Fibroblast of pulmonary artery (primary cell): ENCODE measurements around the gene RNF40.

ENCODE experiments used
- DNase-seq: peaks from one replicate; pipeline ENCODE4 v3.0.0-alpha.2; 2010; ENCODE audit warnings: low read depth
- H3K4me3 ChIP-seq: replicated peaks from 2 replicates; pipeline ENCODE4 v1.5.1; 2011; ENCODE audit warnings: low read depth, mild to moderate bottlenecking, control low read depth, low read length, moderate library complexity
- CTCF ChIP-seq: IDR thresholded peaks from 2 replicates; pipeline ENCODE4 v1.5.1; 2011; ENCODE audit warnings: mild to moderate bottlenecking, control low read depth, low read length, inconsistent platforms; ENCODE audit errors: missing control alignments

The RNF40 gene

GRCh38 chr16:30761928-30762902 lies at the start of gene RNF40, which contains the start of gene CFAP119:
Gene RNF40 (plus strand): TSS chr16:30762322. CDS start chr16:30762546, 224 bp downstream.
Gene CFAP119 (minus strand): TSS chr16:30762062. CDS start chr16:30761748, 314 bp downstream.
- DNase-seq, result peak; percentile 98
- peak within 1 kb of the TSS; percentile 97 for H3K4me3 ChIP-seq
- no peak for TF ChIP-seq CTCF

- DNase-seq, result peak; percentile 41
- no peak overlapping the region for H3K4me3 ChIP-seq
- no peak for TF ChIP-seq CTCF
These were observed 46.2 kb upstream of the RNF40 start for GRCh38 chr16:30715750-30716445.

- DNase-seq, result no peak
- H3K4me3 ChIP-seq, result no peak overlapping the region
- TF ChIP-seq CTCF, result no peak
These were observed 42.0 kb upstream of the RNF40 start for GRCh38 chr16:30720086-30720485.

- no peak overlapping the region for H3K4me3 ChIP-seq
- no peak for TF ChIP-seq CTCF
- DNase-seq, result no peak
These were observed 41.4 kb upstream of the RNF40 start for GRCh38 chr16:30720694-30721093.

GRCh38 chr16:30721167-30721566 lies 41.0 kb upstream of the RNF40 start:
- DNase-seq, result no peak
- TF ChIP-seq CTCF, result no peak
- no peak overlapping the region for H3K4me3 ChIP-seq

GRCh38 chr16:30721606-30722005 lies 40.5 kb upstream of the RNF40 start:
- no peak for TF ChIP-seq CTCF
- no peak for DNase-seq
- no peak overlapping the region for H3K4me3 ChIP-seq
